NCI-H510A (cell line): Measurements from ENCODE around the gene DEPDC4.
"Not testable (repeated sequence)": the region's sequence is repeated elsewhere in the genome, so short reads cannot be mapped to it uniquely, and the experiment has no call there.

Source experiments
- DNase-seq: peaks from one replicate; lab custom pipeline; 2025; lab: John Stamatoyannopoulos, UW

Gene DEPDC4

DNA sequence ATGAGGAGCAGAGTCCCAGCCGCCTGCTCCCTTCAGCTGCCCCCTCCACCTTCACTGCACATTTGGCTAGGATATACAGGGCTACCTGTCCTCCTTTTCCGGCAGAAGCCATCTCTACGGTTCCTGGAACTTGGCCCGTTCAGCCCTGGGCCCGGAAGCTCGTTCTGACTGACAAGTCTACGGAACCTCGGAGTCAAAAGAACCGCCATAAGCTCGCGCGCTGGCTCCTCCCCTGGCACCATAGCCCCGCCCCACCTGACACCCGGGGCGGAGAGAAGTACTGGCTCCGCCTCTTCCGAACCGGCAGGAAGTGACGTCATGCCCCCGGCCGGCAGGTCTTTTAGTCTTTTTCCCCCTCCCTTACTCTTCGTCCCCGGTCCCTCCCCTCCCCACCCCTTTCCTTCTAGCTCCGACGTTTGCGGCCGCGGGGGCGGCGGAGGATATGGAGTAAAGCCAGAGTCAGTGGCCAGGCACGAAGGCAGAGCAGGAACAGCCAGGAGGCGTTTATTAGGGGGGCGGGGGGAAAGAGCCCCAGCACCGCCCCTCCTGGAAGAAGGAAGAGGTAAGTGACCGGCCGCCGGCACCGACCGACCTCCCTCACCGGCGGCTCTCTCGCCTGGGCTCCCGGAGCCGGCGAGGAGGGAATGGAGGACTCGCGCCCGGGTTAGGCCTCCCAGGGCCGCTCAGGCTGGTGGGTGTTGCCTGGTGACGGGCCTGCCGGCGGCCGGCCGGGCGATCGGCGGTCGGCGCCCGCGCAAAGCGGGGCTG is at the start of gene DEPDC4, which contains the start of gene SCYL2:
DEPDC4 (minus strand) TSS at position 245 of the 768 bp plus-strand sequence; CDS start at position 242, 3 bp downstream.
SCYL2 (plus strand) TSS at position 343 of the 768 bp plus-strand sequence. CDS start 15,794 bp downstream, outside the sequence.
- DNase-seq: peak; percentile 86

DNA sequence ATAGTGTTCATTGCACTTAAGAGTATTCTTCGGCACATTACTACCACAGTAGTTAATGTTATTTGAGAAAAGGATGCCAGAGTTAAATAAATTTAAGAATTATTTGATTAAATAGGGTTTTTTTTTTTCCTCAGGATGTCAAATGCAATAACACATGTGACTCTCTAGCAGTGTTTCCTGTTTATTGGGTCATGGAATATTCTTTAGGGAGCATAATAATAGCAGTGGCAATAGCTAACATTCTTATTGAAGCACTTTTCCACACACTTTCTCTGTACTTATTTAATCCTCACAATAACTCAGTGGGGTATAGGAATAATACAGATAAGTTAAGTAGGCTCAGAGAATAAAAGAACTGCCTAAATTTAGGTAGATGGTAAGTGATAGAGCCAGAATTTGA is 44.4 kb upstream of the DEPDC4 start:
- no peak for DNase-seq

DNA sequence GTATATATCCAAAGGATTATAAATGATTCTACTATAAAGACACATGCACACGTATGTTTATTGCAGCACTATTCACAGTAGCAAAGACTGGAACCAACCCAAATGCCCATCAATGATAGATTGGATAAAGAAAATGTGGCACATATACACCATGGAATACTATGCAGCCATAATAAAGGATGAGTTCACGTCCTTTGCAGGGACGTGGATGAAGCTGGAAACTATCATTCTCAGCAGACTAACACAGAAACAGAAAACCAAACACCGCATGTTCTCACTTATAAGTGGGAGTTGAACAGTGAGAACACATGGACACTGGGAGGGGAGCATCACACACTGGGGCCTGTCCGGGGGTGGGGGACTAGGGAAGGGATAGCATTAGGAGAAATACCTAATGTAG is 41.3 kb upstream of the DEPDC4 start:
- DNase-seq: not testable (repeated sequence)

DNA sequence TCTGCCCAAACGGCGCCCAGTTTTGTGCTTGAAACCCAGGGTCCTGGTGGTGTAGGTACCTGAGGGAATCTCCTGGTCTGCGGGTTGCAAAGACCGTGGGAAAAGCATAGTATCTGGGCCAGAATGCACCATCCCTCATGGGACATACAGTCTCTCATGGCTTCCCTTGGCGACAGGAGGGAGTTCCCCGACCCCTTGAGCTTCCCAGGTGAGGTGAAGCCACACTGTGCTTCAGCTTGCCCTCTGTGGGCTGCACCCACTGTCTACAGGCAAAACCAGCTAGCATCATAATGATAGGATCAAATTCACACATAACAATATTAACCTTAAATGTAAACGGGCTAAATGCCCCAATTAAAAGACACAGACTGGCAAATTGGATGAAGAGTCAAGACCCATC is 37.5 kb upstream of the DEPDC4 start:
- not testable (repeated sequence) for DNase-seq

DNA sequence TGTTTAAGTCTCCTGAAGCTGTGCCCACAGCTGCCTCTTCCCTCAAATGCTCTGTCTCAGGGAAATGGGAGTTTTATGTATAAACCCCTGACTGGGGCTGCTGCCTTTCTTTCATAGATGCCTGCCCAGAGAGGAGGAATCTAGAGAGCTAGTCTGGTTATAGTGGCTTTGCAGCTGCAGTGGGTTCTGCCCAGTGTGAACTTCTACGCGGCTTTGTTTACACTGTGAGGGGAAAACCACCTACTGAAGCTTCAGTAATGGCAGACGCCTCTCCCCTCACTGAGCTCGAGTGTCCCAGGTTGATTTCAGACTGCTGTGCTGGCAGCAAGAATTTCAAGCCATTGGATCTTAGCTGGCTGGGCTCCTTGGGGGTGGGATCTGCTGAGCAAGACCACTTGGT is 37.0 kb upstream of the DEPDC4 start:
- no peak for DNase-seq

DNA sequence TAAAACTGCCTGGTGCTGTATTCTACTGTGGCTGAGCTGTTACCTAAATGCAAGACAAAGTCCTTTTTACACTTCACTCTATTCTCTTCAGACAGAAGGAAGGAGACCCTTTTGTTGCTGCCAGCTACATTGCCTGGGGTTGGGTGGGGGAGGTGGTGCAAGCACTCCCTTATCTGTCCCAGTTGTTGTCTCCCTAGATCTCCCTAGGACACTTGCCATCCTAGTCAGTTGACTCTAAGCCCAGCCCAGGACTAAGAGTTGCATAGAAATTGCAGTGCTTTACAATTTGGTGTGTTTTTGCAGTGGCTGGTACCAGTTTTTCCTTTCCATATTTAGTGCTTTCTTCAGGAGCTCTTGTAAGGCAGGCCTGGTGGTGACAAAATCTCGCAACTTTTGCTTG is 35.2 kb upstream of the DEPDC4 start:
- no peak for DNase-seq

DNA sequence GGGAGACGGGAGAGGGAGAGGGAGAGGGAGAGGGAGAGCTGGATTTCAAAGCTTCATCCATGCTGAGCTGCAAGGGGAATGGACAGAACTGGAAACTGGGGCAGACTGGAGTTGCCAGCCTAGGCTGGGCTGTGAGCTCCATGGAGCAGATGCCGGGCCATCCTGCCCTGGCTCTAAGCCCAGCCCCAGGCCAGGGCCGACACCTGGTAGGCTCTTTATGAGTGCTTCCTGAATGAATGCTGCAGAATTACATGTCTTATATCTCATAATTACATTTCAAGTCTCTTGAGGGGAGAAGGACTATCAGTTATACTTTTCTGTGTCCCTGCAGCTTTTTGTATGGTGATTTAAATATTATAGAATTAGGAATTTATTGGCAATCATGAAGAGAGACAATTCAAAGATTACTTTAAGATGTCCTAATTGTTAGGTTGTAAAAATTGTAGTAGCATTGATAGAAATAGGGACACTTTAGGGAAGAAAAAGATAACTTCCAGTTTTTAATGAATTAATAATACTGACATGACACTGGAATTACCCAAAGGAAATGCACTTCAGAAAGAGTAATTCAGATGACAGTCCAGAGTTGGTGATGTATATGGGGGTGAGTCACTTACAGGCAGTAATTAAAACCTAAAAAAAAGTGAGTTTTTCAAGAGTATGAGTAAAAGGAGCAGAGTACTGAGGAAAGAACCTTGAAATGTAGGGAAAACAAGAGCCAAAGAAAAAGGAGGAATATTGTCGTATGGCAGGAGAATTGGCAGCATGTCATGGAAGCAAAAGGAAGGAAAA is 29.1 kb upstream of the DEPDC4 start:
- DNase-seq: no peak

DNA sequence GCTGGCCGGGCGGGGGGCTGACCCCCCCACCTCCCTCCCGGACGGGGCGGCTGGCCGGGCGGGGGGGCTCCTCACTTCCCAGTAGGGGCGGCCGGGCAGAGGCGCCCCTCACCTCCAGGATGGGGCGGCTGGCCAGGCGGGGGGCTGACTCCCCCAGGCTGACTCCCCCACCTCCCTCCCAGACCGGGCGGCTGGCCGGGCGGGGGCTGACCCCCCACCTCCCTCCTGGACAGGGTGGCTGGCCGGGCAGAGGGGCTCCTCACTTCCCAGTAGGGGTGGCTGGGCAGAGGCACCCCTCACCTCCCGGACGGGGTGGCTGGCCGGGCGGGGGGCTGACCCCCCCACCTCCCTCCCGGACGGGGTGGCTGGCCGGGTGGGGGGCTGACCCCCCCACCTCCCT is 27.5 kb upstream of the DEPDC4 start:
- DNase-seq: not testable (repeated sequence)

DNA sequence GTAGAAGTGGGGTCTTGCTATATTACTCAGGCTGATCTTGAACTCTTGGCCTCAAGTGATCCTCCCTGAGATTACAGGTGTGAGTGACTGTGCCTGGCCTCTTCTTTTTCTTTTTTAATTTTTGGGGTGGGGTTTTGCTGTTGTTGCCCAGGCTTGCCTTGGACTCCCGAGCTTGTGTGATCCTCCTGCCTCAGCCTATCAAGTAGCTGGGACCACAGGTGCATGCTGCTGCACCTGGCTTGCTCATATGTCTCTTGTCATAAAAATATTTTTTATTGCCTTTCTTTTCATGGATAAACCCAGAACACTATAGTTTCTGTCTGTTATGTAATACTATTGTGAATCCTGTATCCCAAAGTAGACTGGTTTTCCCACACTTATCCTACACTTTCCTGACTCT is 26.1 kb upstream of the DEPDC4 start:
- DNase-seq: no peak

DNA sequence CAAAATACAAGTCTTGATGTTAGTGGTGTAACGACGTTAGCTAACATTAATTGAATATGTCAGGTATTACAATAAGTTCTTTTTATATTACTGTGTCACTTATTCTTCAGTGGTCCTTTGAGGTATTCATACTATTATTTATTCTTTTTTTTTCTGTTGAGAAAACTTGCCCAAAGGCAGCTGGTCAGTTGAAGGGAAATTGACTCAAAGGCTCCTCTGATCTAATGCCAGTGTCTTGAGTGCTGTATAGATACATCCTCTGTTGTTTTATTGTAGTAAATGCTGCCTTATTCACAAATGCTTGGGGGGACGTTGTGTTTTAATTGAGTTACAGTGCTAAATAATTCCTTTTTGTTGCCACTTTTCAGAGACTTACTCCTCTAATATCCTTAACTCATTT is 23.1 kb upstream of the DEPDC4 start:
- no peak for DNase-seq

DNA sequence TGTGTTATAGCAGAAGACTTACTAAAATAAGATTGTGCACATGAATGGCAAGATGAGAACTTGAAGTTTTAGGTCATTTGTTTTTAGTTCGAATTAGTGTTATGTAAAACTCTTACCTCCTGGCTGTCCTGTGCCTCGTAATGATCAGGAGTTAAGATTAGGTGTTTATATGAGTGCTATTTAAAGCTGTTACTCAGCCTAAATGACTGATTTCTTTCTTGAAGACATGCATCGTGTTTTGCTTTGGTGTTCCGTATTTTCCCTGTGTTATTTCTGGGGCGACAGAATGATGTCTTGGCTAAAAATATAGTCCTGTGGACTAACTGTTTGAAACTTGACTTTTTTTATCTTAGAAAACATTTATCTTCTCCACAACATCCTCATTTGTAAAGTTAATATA is 22.2 kb upstream of the DEPDC4 start:
- DNase-seq: no peak

DNA sequence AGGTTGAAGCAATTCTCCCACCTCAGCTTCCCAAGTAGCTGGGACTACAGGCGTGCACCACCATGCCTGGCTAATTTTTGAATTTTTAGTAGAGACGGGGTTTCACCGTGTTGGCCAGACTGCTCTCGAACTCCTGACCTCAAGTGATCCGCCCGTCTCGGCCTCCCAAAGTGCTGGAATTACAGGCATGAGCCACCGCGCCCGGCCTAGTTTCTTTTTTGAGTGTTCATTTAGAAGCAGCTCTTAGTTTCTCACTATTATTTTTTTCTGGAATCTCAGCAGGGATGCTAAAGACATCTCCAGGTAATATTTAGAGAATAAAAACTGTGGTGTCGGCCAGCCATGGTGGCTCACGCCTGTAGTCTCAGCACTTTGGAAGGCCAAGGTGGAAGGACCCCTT is 17.7 kb upstream of the DEPDC4 start:
- not testable (repeated sequence) for DNase-seq

DNA sequence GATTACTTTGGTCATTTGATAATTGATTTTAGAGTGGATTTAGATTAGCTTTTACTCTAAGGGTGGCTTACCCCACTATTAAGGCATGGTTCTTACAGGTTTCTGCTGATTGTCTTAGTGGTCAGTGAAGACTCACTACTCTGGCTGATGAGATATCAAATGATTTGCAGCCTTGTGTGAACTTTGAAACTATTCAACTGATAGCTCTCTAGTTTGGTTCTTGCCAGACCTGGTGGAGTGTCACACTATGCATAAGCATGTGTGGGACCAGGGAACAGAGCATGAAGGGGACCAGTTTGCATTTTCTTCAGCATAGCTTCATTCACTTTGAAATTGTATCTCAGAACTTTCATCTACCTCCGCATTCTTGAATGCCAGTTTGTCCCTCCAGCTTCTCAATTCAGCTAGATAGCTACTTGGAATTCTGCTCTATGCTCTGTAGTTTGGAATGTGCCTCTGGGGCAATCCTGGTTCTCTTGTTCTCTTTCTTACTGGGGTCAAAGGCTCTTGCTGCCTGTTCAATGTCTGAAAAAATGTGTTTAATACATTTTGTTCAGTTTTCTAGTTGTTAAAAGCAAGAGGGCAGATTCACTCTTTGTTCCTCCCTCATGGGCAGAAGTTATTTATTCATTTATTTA is 12.8 kb upstream of the DEPDC4 start:
- DNase-seq: no peak

DNA sequence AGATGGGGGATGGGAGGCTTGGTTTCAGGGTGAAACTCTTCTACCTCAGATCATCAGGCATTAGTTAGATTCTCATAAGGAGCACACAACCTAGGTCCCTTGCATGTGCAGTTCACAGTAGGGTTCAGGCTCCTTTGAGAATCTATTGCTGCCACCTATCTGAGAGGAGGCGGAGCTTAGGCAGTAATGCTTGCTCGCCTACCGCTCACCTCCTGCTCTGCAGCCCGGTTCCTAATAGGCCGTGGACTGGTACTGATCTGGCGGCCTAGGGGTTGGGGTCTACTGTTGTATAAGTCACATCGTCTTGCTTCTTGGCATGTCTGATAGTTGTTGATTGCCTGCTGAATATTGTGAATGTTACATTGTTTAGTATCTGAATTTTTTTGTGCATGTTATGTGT is 12.3 kb upstream of the DEPDC4 start:
- DNase-seq: no peak

DNA sequence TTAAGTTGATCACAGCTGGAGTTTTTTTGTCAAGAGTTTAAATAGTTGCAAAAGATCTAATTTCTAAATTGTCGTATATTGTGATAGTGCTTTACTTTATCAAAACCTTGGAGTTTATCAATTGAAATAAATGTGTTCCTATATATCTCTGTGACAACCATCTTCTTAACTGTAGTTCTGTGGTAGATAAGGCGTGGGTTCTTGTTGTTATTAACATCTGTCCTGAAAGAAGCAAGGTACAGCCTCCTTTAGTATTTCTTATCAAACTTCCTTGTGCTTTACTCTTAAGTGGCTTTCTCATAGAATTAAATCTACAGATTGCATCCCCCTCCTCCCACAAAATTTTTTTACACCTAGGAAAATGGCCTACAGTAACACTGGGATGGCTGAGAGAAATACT is 7.4 kb upstream of the DEPDC4 start:
- DNase-seq: no peak

DNA sequence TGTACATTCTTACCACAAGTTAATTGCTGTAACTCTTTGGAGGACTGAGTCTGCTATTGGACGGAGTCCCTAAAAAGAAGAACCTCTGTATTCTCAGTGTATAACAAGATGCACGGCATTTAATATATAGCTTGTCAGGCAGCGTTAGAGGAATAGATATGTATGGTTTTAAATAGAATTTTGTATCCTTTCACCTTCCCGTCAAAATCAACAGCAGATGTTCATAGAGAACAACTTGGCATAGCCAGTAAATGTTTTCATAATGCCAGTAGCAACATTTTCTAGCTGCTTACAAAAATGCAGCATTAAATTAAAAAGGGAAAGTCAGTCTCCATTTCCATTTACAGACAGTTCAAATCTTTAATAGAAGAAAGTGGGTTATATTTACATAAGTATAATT is 6.9 kb upstream of the DEPDC4 start:
- no peak for DNase-seq

DNA sequence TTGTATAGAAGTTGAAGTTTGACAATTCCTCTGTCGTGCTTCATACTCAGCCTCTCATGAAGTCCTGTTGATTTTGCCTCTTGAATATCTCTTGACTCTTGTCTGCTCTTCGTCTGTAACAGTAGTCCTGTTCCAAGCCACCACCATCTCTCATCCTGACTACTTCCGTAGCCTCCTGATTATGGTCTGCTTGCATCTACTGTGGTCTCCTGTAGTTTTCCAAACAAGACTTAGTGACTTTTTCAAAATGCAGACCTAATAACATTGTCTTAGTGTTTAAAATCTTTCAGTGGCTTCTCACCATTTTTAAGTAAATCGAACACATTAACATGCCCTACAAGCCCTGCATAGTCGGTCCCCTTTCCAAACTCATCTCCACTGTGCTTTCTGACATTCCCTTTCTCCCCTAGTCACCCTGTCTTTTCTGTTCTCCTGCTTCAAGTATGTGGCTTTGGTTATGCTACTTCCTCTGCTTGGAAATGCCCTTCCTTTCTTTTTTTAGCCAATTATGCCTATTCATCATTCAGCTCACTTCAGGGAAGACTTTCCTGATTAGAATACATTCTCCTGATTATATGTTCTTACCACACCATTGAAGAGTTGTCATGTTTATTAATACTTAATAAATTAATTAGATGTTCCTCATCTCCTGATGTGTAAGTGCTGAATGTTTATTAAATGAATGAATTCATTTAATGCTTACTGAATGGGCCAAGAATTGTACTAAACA is 2.1 kb upstream of the DEPDC4 start:
- no peak for DNase-seq

DNA sequence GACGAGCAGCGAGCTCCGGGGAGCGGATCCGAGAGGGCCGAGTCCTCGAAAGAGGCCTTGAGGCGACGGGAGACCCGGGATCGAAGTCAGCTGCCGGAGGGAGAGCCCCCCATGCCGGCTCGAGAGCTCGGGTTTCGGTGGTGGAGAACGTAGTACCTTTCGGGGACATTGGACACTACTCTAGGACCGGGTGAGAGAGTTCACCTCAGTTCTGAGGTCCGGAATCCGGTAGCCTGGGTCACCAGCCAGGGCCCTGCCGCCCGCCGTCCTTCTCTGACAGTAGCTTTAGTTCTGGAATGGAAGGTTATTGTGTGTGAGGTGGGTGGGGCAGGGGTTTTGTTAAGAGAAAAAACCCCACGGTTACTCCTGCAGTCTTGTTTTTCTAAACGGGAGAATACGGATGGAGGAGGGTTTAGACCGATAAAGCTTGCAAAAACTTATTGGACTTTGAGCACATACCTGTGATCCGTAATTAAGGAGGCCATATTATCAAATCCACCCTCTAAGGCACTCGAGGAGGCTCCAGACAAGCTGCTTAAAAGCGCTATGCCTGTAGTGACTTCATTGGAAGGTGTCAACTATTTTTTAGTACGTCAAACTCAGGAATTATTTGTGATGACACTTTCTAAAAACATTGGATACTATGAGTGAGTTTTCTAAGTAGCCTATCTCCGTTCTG is 863 bp upstream of the DEPDC4 start:
- no peak for DNase-seq

DNA sequence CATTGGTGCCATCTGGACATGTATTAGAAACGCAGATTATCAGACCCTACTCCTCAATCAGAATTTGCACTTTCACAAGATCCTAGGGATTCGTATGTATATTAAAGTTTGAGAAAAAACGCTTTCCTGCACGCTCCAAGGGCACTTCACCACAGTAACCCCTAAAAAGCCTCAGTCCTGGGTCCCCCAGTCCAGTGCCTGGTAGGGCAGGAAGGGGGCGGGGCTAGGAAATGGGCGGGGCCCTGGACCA is 369 bp downstream of the DEPDC4 start:
- no peak for DNase-seq

DNA sequence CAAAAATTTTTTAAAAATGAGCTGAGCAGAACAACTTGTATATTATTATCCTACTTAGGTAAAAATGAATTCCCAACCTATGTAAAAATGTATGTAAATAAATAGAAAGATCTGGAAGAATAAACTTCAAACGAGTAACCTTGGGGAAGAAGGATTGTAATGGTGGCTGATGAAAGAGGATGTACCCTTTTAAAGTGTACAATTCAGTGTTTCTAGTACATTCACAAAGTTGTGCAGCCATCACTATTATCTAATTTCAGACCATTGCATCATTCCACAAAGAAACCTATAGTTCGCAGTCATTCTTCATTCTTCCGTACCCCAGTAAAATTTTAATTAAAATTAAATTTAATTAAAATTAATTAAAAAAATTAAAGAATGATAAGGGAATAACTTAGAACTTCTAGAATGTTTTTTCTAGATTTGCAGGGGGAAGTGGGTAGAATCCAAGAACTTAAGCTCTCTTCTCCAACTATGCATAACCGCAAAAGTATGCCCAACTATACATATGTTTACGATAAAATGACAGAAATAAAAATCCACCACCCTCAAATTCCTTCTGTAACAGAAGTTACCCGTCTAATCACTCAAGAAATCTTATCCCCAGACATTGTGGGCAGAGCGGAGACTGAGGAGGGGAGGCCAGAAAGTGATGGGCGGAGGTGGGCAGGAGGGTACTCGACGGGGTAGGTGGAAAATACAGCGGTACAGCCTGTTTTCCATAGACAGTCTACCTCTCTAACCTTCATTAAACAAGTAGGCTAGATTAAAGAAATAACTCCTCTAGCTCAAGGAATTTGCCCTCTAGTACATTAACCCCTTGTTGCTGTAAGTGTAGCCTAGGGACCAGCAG is 921 bp downstream of the DEPDC4 start:
- DNase-seq: no peak

DNA sequence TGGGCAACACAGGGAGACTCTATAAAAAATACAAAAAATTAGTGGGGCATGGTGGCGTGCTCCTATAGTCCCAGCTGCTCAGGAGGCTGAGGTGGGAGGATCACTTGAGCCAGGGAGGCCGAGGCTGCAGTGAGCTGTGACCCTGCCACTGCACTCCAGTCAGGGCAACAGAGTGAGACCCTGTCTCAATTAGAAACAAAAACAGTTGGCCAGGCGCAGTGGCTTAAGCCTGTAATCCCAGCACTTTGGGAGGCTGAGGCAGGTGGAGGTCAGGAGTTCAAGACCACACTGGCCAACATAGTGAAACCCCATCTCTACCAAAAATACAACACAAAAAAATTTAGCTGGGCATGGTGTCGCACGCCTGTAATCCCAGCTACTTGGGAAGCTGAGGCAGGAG is 1.8 kb downstream of the DEPDC4 start:
- DNase-seq: not testable (repeated sequence)
